CD4-positive, alpha-beta T cell treated with Interleukin-15 for 1 hour (primary cell): ENCODE results near the gene CIZ1.
"Not testable (repeated sequence)": the region's sequence is repeated elsewhere in the genome, so short reads cannot be mapped to it uniquely, and the experiment has no call there.

ENCODE experiments used
- DNase-seq: peaks from one replicate; pipeline ENCODE4 v3.0.0-alpha.2; 2020

CIZ1 gene, protein sequence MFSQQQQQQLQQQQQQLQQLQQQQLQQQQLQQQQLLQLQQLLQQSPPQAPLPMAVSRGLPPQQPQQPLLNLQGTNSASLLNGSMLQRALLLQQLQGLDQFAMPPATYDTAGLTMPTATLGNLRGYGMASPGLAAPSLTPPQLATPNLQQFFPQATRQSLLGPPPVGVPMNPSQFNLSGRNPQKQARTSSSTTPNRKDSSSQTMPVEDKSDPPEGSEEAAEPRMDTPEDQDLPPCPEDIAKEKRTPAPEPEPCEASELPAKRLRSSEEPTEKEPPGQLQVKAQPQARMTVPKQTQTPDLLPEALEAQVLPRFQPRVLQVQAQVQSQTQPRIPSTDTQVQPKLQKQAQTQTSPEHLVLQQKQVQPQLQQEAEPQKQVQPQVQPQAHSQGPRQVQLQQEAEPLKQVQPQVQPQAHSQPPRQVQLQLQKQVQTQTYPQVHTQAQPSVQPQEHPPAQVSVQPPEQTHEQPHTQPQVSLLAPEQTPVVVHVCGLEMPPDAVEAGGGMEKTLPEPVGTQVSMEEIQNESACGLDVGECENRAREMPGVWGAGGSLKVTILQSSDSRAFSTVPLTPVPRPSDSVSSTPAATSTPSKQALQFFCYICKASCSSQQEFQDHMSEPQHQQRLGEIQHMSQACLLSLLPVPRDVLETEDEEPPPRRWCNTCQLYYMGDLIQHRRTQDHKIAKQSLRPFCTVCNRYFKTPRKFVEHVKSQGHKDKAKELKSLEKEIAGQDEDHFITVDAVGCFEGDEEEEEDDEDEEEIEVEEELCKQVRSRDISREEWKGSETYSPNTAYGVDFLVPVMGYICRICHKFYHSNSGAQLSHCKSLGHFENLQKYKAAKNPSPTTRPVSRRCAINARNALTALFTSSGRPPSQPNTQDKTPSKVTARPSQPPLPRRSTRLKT

GRCh38 chr9:128191406-128192046, at the start of gene CIZ1:
Gene CIZ1, minus strand, starts transcription at chr9:128191572. Its CDS starts 715 bp downstream, at chr9:128190857.
- DNase-seq, result peak; percentile 68

GRCh38 chr9:128233817-128234406, 42.5 kb upstream of the CIZ1 start:
- DNase-seq, result no peak

DNA sequence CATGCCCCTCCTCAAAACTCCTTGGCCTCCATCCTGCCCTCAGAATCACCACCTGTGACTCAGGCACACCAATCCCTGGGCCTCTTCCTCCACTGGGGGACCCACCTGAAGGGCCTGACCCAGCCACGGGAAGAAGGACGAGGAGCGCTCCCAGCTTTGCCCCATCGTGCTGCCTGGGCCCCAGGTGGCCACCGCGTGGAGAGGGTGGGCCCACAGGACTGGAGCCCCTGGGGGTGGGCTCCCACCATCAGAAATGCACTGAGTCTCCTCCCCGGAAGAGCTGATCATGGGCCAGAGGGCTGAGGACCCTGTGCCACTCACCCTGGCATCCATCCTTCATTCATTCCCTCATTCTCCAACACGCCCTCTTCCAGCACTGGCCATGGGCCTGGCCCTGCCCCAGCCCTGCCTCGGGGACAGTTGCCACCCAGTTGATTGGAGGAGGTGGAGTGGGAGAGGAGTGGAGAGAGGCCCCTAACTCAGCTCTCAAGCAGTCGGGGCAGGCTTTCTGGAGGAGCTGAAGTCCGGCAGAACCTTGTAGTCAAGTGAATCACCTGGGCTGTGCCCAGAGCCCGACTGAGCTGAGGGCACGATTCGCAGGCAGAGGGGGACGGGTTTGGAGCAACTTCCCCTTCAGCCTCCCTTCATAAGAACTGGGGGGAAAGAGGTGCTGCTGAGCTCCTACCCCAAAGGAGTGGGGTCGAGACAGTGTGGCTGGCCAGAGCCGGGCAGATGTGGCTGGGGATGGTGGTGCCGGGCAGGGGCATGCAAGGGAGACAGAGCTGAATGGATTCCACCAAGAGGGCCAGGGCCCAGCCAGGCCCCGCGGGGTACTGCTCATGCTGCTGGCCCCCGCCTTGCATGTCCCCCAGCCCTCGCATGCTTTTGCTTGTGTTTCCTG, 41.4 kb upstream of the CIZ1 start:
- DNase-seq, result no peak

GRCh38 chr9:128231638-128232527, 40.5 kb upstream of the CIZ1 start:
- DNase-seq, result no peak

- DNase-seq, result not testable (repeated sequence)
These were observed 39.5 kb upstream of the CIZ1 start for GRCh38 chr9:128230897-128231296.

- peak; percentile 24 for DNase-seq
These were observed 35.0 kb upstream of the CIZ1 start for GRCh38 chr9:128226412-128226801.

GRCh38 chr9:128225770-128226411, 34.5 kb upstream of the CIZ1 start:
- no peak for DNase-seq

GRCh38 chr9:128224877-128225276, 33.5 kb upstream of the CIZ1 start:
- DNase-seq, result no peak

DNA sequence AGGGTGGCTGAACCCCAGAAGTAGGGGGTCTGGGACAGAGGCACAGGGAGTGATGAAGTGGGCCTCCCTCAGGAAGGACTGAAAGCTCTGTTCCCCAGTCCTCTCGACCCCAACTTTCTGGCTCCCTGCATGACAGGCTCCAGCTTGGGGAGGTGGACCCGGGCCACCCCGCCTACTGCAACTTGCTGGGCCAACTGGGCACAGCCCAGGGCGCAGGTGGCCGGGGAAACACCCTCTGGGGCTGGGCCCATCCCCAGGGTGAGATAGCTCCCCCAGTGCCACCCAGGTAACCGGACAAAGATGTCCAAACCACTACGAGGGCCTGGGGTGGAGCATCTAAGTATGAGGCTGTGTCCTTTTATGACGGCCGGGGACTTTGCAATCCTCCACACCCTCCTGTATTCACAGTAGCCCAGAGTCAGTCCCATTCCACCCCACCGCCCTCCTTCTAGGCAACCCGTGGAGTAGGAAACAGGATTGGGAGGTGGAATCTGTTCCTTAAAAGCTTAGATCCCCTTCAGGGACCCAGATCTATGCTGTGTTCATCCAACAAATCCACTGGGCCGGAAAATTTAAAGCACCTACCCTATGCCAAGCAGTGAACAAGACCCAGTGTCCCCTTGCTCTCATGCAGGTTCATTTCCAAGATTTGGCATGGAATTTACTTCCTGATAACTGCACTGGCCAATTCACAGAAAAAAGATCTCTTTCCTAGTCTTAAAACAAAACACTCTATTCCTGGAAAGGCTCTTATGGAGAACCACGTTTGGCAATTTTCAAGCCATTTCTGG, 31.7 kb upstream of the CIZ1 start:
- DNase-seq, result no peak

GRCh38 chr9:128222026-128222425, 30.7 kb upstream of the CIZ1 start:
- DNase-seq, result no peak

DNA sequence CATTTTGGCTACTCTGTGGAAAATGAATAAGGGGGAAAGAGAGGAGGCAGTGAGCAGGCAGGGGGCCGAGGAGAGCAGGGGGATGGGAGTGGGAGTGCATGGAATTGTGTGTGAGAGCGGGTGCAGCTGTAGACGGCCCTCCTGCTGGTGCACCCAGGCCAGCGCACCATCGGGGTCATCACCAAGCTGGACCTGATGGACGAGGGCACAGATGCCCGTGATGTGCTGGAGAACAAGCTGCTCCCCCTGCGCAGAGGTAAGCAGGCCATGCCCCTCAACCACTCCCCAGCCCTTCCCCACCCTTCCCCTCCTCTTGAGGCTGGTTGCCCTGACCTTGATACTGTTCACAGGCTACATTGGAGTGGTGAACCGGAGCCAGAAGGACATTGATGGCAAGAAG, 28.5 kb upstream of the CIZ1 start:
- no peak for DNase-seq

GRCh38 chr9:128218518-128219389, 27.4 kb upstream of the CIZ1 start:
- peak; percentile 97 for DNase-seq

DNA sequence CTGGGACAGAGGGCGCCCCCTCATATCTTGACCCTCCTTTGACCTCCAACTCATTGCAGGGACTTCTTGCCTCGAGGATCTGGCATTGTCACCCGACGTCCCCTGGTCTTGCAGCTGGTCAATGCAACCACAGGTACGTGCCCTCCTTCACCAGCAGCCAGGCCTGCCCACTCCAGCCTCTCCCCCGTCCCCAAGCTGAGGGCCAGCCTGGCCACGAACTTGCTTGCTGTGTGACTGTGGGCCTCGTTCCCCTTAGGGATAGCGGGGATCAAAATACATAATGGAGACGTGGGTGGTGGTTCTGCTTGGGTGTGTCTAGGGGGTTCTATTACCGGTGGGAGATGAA, 26.8 kb upstream of the CIZ1 start:
- DNase-seq, result no peak

DNA sequence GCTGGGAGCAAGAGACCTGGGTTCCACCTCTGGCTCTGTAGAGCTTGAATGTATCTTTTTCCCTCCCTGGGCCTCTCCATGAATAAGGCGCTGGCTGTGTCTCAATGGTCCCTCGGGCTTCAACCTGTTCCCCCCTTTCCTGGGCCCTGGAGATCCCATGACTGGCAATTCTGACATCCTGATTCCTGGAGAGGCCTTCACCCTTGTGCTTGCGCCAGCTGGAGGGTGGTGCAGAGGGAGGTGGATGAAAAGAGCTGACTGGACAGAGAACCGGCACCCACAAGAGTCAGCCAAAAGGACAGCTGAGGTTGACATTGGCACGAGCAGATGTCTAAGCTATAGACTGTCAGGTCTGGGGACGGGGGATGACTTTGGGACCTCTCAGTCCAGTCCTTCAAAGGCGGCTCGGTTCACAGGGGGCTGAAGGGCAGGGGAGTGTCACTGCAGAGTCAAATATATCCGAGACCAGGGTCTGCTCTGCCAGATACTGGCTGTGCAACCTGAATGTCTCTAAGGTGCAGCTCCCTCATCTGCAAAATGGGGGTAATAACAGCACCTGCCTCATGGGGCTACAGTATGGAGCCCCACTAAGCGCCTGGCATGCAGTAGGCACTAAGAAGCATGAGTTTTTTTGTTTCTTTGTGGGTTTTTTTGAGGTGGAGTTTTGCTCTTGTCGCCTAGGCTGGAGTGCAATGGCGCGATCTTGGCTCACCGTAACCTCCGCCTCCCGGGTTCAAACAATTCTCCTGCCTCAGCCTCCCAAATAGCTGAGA, 25.6 kb upstream of the CIZ1 start:
- DNase-seq, result no peak

GRCh38 chr9:128215491-128216409, 24.4 kb upstream of the CIZ1 start:
- DNase-seq, result no peak
